ENCODE results near the gene SEC14L5. TPM values are rescaled to one million over a fixed set of nuclear protein-coding genes. Genes with fewer than 3 reads are reported as not detected.

Gene SEC14L5
- total and polyA plus RNA-seq, 2 experiments from 2014 or later: 2.6 to 5.9 TPM

DNA sequence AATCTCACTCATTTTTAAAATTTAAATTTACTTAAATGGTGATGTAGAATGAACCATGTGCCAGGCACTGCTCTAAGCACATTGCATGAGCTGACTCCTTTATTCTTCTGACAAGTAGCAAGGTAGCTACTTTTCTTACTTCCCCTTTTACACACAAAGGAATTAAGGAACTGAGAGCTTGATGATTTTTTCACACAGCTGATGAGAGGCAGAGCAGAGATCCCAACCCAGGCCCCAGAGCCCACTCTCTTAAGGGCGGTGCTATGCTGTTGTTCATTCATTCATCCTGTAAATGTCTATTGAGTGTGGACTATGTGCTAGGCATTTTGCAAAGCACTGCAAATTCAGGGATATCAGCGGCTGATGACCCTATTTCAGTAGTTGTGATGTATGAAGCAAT is 17.9 kb downstream of the SEC14L5 start:
- H3K79me2 ChIP-seq (replicated peaks; ENCODE audit: insufficient read depth): no peaks in the 10 kb centered on the region
- no peaks in the 10 kb centered on the region for H3F3A ChIP-seq (replicated peaks; ENCODE audit: low read depth)
- H3K9me2 ChIP-seq (ENCODE audit: insufficient read depth): no peaks in the 10 kb centered on the region
- no peak overlapping the region for H3K4me3 ChIP-seq
- no peak overlapping the region for H2AFZ ChIP-seq
- no peaks in the 10 kb centered on the region for H3K4me1 ChIP-seq (ENCODE audit: insufficient read depth)
- TF ChIP-seq STAT1 (IDR thresholded peaks at IDR 0.05; ENCODE audit: unreplicated experiment) (no peak), EZH2phosphoT487 (IDR thresholded peaks at IDR 0.05; ENCODE audit: unreplicated experiment) (no peak), ZNF462 (CRISPR knock-in tag; IDR thresholded peaks at IDR 0.05) (no peak), POLR2AphosphoS5 (IDR thresholded peaks at IDR 0.05; ENCODE audit: low read depth) (no peak), JUNB (IDR thresholded peaks at IDR 0.05; ENCODE audit: unreplicated experiment) (no peak), CREB1 (CRISPR knock-in tag; IDR thresholded peaks at IDR 0.05; ENCODE audit: low read depth) (no peak), EZH2 (IDR thresholded peaks at IDR 0.05; ENCODE audit: low read depth, unreplicated experiment) (no peak), ZNF114 (CRISPR knock-in tag; IDR thresholded peaks at IDR 0.05) (no peak), NANOG (IDR thresholded peaks at IDR 0.05; ENCODE audit: borderline replicate concordance) (no peak), ZNF331 (CRISPR knock-in tag; IDR thresholded peaks at IDR 0.05; ENCODE audit: low read depth) (no peak)
- TF ChIP-seq, protein P1, sequence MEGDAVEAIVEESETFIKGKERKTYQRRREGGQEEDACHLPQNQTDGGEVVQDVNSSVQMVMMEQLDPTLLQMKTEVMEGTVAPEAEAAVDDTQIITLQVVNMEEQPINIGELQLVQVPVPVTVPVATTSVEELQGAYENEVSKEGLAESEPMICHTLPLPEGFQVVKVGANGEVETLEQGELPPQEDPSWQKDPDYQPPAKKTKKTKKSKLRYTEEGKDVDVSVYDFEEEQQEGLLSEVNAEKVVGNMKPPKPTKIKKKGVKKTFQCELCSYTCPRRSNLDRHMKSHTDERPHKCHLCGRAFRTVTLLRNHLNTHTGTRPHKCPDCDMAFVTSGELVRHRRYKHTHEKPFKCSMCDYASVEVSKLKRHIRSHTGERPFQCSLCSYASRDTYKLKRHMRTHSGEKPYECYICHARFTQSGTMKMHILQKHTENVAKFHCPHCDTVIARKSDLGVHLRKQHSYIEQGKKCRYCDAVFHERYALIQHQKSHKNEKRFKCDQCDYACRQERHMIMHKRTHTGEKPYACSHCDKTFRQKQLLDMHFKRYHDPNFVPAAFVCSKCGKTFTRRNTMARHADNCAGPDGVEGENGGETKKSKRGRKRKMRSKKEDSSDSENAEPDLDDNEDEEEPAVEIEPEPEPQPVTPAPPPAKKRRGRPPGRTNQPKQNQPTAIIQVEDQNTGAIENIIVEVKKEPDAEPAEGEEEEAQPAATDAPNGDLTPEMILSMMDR (conservative IDR thresholded peaks at IDR 0.05; ENCODE audit: low read depth in 2 of 2): no peak
- TF ChIP-seq, protein P2, sequence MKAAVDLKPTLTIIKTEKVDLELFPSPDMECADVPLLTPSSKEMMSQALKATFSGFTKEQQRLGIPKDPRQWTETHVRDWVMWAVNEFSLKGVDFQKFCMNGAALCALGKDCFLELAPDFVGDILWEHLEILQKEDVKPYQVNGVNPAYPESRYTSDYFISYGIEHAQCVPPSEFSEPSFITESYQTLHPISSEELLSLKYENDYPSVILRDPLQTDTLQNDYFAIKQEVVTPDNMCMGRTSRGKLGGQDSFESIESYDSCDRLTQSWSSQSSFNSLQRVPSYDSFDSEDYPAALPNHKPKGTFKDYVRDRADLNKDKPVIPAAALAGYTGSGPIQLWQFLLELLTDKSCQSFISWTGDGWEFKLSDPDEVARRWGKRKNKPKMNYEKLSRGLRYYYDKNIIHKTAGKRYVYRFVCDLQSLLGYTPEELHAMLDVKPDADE (IDR thresholded peaks at IDR 0.05): no peak
- TF ChIP-seq, protein P3, sequence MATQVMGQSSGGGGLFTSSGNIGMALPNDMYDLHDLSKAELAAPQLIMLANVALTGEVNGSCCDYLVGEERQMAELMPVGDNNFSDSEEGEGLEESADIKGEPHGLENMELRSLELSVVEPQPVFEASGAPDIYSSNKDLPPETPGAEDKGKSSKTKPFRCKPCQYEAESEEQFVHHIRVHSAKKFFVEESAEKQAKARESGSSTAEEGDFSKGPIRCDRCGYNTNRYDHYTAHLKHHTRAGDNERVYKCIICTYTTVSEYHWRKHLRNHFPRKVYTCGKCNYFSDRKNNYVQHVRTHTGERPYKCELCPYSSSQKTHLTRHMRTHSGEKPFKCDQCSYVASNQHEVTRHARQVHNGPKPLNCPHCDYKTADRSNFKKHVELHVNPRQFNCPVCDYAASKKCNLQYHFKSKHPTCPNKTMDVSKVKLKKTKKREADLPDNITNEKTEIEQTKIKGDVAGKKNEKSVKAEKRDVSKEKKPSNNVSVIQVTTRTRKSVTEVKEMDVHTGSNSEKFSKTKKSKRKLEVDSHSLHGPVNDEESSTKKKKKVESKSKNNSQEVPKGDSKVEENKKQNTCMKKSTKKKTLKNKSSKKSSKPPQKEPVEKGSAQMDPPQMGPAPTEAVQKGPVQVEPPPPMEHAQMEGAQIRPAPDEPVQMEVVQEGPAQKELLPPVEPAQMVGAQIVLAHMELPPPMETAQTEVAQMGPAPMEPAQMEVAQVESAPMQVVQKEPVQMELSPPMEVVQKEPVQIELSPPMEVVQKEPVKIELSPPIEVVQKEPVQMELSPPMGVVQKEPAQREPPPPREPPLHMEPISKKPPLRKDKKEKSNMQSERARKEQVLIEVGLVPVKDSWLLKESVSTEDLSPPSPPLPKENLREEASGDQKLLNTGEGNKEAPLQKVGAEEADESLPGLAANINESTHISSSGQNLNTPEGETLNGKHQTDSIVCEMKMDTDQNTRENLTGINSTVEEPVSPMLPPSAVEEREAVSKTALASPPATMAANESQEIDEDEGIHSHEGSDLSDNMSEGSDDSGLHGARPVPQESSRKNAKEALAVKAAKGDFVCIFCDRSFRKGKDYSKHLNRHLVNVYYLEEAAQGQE (IDR thresholded peaks at IDR 0.05; ENCODE audit: unreplicated experiment): no peak
- H3K4me2 ChIP-seq: no peak overlapping the region
- no peaks in the 10 kb centered on the region for H4K20me1 ChIP-seq (replicated peaks; ENCODE audit: insufficient read depth)
- peaks cover 8% of the 10 kb centered on the region for H3K27me3 Mint-ChIP-seq (ENCODE audit: insufficient read depth, low read depth, poor library complexity)
- peaks cover 6% of the 10 kb centered on the region for H3K4me1 Mint-ChIP-seq
- DNase-seq (ENCODE audit: low spot score) (no peak), ATAC-seq (no peak)
- H3K27ac Mint-ChIP-seq: no peak overlapping the region
- no peak overlapping the region for H3K27ac ChIP-seq (ENCODE audit: low read depth)
- no peaks in the 10 kb centered on the region for H3K27me3 ChIP-seq (ENCODE audit: insufficient read depth)
- H3K36me3 ChIP-seq (ENCODE audit: insufficient read depth): no peaks in the 10 kb centered on the region
- peaks cover 4% of the 10 kb centered on the region; the same call in 1 of the 3 replicates for H3K9me3 Mint-ChIP-seq
- H3K36me3 Mint-ChIP-seq (ENCODE audit: low read depth): no peaks in the 10 kb centered on the region
- no peak overlapping the region for H3K4me3 Mint-ChIP-seq
